GM12878 (cell line): ENCODE results near the gene CDC14A. TPM values are rescaled to one million over a fixed set of nuclear protein-coding genes. Genes with fewer than 3 reads are reported as not detected.

Experiments
- ATAC-seq: fragments of 200-7000 bp; cut with Tn5 transposase; 3 replicates; pipeline ENCODE4 v1.9.1; 2020; ENCODE audit warnings: mild to moderate bottlenecking, moderate library complexity
- BruUV-seq: library from RNA; stranded (reverse); fragments of 400-500 nt; replicated peaks from 2 replicates; lab custom pipeline; 2021; lab: Mats Ljungman, UMichigan
- CTCF ChIA-PET: fragments of 300-600 bp; sonication (Branson Sonifier 250); formaldehyde crosslinking; extraction: SDS; loops from one replicate; lab custom pipeline; 2021; ENCODE audit warnings: inconsistent platforms; lab: Yijun Ruan, JAX
- POLR2A ChIA-PET: fragments of 350-600 bp; formaldehyde crosslinking; extraction: SDS; loops from one replicate; lab custom pipeline; 2021; ENCODE audit warnings: inconsistent platforms; lab: Charles Lee
- RAD21 ChIA-PET: fragments of 300-600 bp; sonication (Branson Sonifier 250); formaldehyde crosslinking; loops from one replicate; lab custom pipeline; 2023; ENCODE audit warnings: antibody characterized with exemption; ENCODE audit not compliant: unreplicated experiment; lab: Charles Lee
- SMC1A ChIA-PET: fragments of 300-600 bp; sonication (Branson Sonifier 250); formaldehyde crosslinking; loops from one replicate; lab custom pipeline; 2023; ENCODE audit not compliant: unreplicated experiment, uncharacterized antibody; lab: Charles Lee
- DNase-seq: peaks from one replicate; pipeline ENCODE4 v3.0.0-alpha.2; 2011; ENCODE audit warnings: low read depth, low spot score
- FAIRE-seq: peaks from 3 replicates; lab custom pipeline; 2011; peaks lifted over from hg19 to GRCh38; lab: Jason Lieb, UNC
- H2AFZ ChIP-seq: 2 replicates; pipeline ENCODE4 v1.6.0; 2011; ENCODE audit warnings: low read depth, low read length, control low read depth; ENCODE audit not compliant: control insufficient read depth
- H3K27ac ChIP-seq: 2 replicates; pipeline ENCODE4 v1.5.1; 2011; ENCODE audit warnings: control low read depth; ENCODE audit not compliant: control insufficient read depth, insufficient read depth
- H3K27me3 ChIP-seq, 2 experiments: replicated peaks in 1 of 2; 2 replicates each; pipeline versions ENCODE4 v1.6.0 to v1.6.1; 2011; ENCODE audit warnings: low read length in 1 of 2; ENCODE audit not compliant: control insufficient read depth in 2 of 2, insufficient read depth in 2 of 2
- H3K36me3 ChIP-seq, 2 experiments: 2 replicates each; pipeline ENCODE4 v1.5.1; 2011; ENCODE audit warnings: low read length in 1 of 2; ENCODE audit not compliant: control insufficient read depth in 2 of 2, insufficient read depth in 2 of 2
- H3K4me1 ChIP-seq: 2 replicates; pipeline ENCODE4 v1.6.1; 2011; ENCODE audit warnings: mild to moderate bottlenecking, low read length, moderate library complexity, mixed read lengths; ENCODE audit not compliant: control insufficient read depth, insufficient read depth
- H3K4me2 ChIP-seq: 2 replicates; pipeline ENCODE4 v1.6.0; 2011; ENCODE audit warnings: control low read depth; ENCODE audit not compliant: control insufficient read depth, insufficient read depth
- H3K4me3 ChIP-seq: fragments of 200-600 bp; sonication (generic); 2 replicates; pipeline ENCODE4 v1.5.1; 2016
- H3K79me2 ChIP-seq: 2 replicates; pipeline ENCODE4 v1.6.0; 2011; ENCODE audit warnings: low read length; ENCODE audit not compliant: control insufficient read depth, insufficient read depth
- H3K9ac ChIP-seq: 2 replicates; pipeline ENCODE4 v1.8.0; 2011; ENCODE audit warnings: low read length, control low read depth, mixed read lengths; ENCODE audit not compliant: control insufficient read depth, insufficient read depth
- H3K9me3 ChIP-seq: replicated peaks from 3 replicates; pipeline ENCODE4 v1.5.1; 2011; ENCODE audit warnings: mild to moderate bottlenecking, low read length; ENCODE audit not compliant: control insufficient read depth, insufficient read depth
- H4K20me1 ChIP-seq: 2 replicates; pipeline ENCODE4 v1.6.0; 2011; ENCODE audit not compliant: control insufficient read depth, insufficient read depth
- CUX1 ChIP-seq: IDR thresholded peaks from 2 replicates; pipeline ENCODE4 v1.6.1; 2012; ENCODE audit warnings: improper control_type of control experiment, low read depth, low read length; ENCODE audit not compliant: insufficient replicate concordance
- GATAD2B ChIP-seq: fragments of 450-650 bp; conservative IDR thresholded peaks from 2 replicates; pipeline ENCODE4 v1.6.1; 2017; ENCODE audit warnings: low read depth, mild to moderate bottlenecking, moderate library complexity
- MEF2A ChIP-seq: IDR thresholded peaks from 2 replicates; pipeline ENCODE4 v1.6.1; 2011; ENCODE audit warnings: low read depth, mild to moderate bottlenecking, low read length, moderate library complexity; ENCODE audit not compliant: insufficient read depth
- PAX8 ChIP-seq: fragments of 450-650 bp; IDR thresholded peaks from 2 replicates; pipeline ENCODE4 v1.6.1; 2017; ENCODE audit warnings: mild to moderate bottlenecking, moderate library complexity
- POLR2A ChIP-seq: IDR thresholded peaks from 2 replicates; pipeline ENCODE4 v1.6.1; 2011; ENCODE audit warnings: low read depth, mild to moderate bottlenecking, low read length
- PRDM15 ChIP-seq: fragments of 450-650 bp; formaldehyde crosslinking; IDR thresholded peaks from 2 replicates; pipeline ENCODE4 v1.4.0; 2020; ENCODE audit warnings: mild to moderate bottlenecking, moderate library complexity
- SIX5 ChIP-seq: IDR thresholded peaks from 2 replicates; pipeline ENCODE4 v1.6.1; 2011; ENCODE audit warnings: mild to moderate bottlenecking, low read depth, low read length, moderate library complexity; ENCODE audit not compliant: severe bottlenecking
- SMARCA5 ChIP-seq: fragments of 450-650 bp; IDR thresholded peaks from 2 replicates; pipeline ENCODE4 v1.6.1; 2017; ENCODE audit warnings: mild to moderate bottlenecking
- SP1 ChIP-seq: IDR thresholded peaks from one replicate; pipeline ENCODE4 v1.6.1; 2011; ENCODE audit warnings: low read depth, low read length
- SREBF1 ChIP-seq: IDR thresholded peaks from 2 replicates; pipeline ENCODE4 v1.6.1; 2012; ENCODE audit warnings: mild to moderate bottlenecking, low read length
- TCF3 ChIP-seq: IDR thresholded peaks from 2 replicates; pipeline ENCODE4 v1.6.1; 2012; ENCODE audit warnings: low read depth, mild to moderate bottlenecking, low read length, borderline replicate concordance; ENCODE audit not compliant: insufficient read depth
- ZSCAN29 ChIP-seq: fragments of 450-650 bp; IDR thresholded peaks from 2 replicates; pipeline ENCODE4 v1.6.1; 2017; ENCODE audit warnings: mild to moderate bottlenecking, moderate library complexity
- WGBS: methylation state at CpG from one replicate; pipeline ENCODE4 v1.1.6; 2016; ENCODE audit warnings: low lambda C conversion rate; ENCODE audit not compliant: insufficient replicate concordance, insufficient coverage; ENCODE audit errors: missing lambda C conversion rate; 5-methylcytosine and 5-hydroxymethylcytosine counted together
- in situ Hi-C: fragments of 300-500 bp; cut with MboI; formaldehyde crosslinking; loops from 9 replicates; pipeline ENCODE4 v1.14.3; 2018; ENCODE audit warnings: mixed read lengths
- intact Hi-C: fragments of 100-400 bp; cut with micrococcal nuclease; formaldehyde crosslinking; loops from one replicate; pipeline ENCODE4 v1.14.2; 2022; ENCODE audit not compliant: unreplicated experiment
- polyA plus RNA-seq, 11 experiments: library from polyadenylated mRNA; depleted of rRNA in 4 of 11; unstranded in 6 of 11; stranded (reverse) in 5 of 11; fragments of >200 nt; fragmentation: Nextera tagmentation in 4 of 11; fragmentation: Illumina TruSeq in 1 of 11; extraction: Ambion mirVana in 4 of 11; extraction: Trizol in 1 of 11; gene quantifications; 1 replicate in 1 of 11; 2 replicates in 10 of 11; pipeline versions ENCODE4 v1.2.1 to v1.2.3, GENCODE V29; 2011 to 2016; ENCODE audit warnings: inconsistent platforms in 2 of 11, missing spikeins in 2 of 11, low read depth in 1 of 11
- total RNA-seq, 4 experiments: library from RNA; depleted of rRNA in 3 of 4; stranded (reverse); fragments of >200 nt in 3 of 4; fragmentation: Illumina TruSeq in 1 of 4; extraction: Trizol in 1 of 4; gene quantifications; 2 replicates each; pipeline versions ENCODE4 v1.2.1 to v1.2.3, GENCODE V29; 2013 to 2021

CDC14A gene
- total and polyA plus RNA-seq, 10 of the 15 experiments (the other 5 are each of a cell fraction or from before 2014, with no cell fraction given), result 1.5 to 7.1 (median 5.5) TPM

- ChIA-PET POLR2A (interaction anchor here (1.0 kb wide), 1 partner anchor 255 kb away, joined by 4 read pairs; no protein-coding TSS in a partner anchor), CTCF (interaction anchor here (1.2 kb wide), 1 partner anchor 10 kb away, joined by 5 read pairs; no protein-coding TSS in a partner anchor), RAD21 (no interaction called here), SMC1A (no interaction called here)
- Histone ChIP-seq H3K27ac (no peak overlapping the region), H3K9me3 (peaks cover 5% of the 10 kb centered on the region; the same call in 2 of the 3 replicates), H4K20me1 (no peaks in the 10 kb centered on the region), H3K4me2 (no peak overlapping the region), H2AFZ (no peak overlapping the region), H3K9ac (no peak overlapping the region), H3K36me3 (no peaks in the 10 kb centered on the region), H3K27me3 (no peaks in the 10 kb centered on the region; a peak in 1 of 4 replicates), H3K4me1 (no peaks in the 10 kb centered on the region), H3K79me2 (no peaks in the 10 kb centered on the region), H3K4me3 (no peak overlapping the region)
- no peak for DNase-seq
- BruUV-seq, result no TSS peak
- in situ Hi-C loops (no loop called here), intact Hi-C loops (no loop called here)
- no peak for TF ChIP-seq ZSCAN29
- no peak for TF ChIP-seq PAX8
- no peak for TF ChIP-seq SMARCA5
- TF ChIP-seq SP1, result no peak
- no peak for TF ChIP-seq SREBF1
- no peak for TF ChIP-seq MEF2A
- TF ChIP-seq CUX1, result no peak
- no peak for TF ChIP-seq TCF3
- no peak for TF ChIP-seq SIX5
- no peak for TF ChIP-seq PRDM15 (CRISPR knock-in tag)
- TF ChIP-seq POLR2A, result no peak
- TF ChIP-seq GATAD2B, result no peak
- WGBS, result 91% methylated on average over 2 of the region's 2 CpGs
- FAIRE-seq, result no peak
- ATAC-seq, result no peak
These were observed 200.6 kb downstream of the CDC14A start for GRCh38 chr1:100552922-100553321.
